HepG2 (cell line): ENCODE data around the gene MLLT1. TPM values are rescaled to one million over a fixed set of nuclear protein-coding genes. Genes with fewer than 3 reads are reported as not detected.

Source experiments
- AGO2 ChIP-seq: fragments of 200-400 bp; formaldehyde crosslinking; optimal IDR thresholded peaks from 2 replicates; pipeline ENCODE3; 2017; ENCODE audit warnings: mild to moderate bottlenecking, low read depth, low read length, moderate library complexity
- DNMT1 ChIP-seq: sonication (generic); formaldehyde crosslinking; IDR thresholded peaks from 2 replicates; pipeline ENCODE4 v1.5.1; 2020; ENCODE audit warnings: mild to moderate bottlenecking, missing genetic modification reagents
- GMEB1 ChIP-seq: sonication (generic); formaldehyde crosslinking; IDR thresholded peaks from 2 replicates; pipeline ENCODE4 v1.5.1; 2020; ENCODE audit warnings: missing genetic modification reagents, mild to moderate bottlenecking, borderline replicate concordance
- HMGXB3 ChIP-seq: sonication (generic); formaldehyde crosslinking; IDR thresholded peaks from 2 replicates; pipeline ENCODE4 v1.4.0; 2020; ENCODE audit warnings: missing genetic modification reagents, borderline replicate concordance
- MED1 ChIP-seq: sonication (generic); formaldehyde crosslinking; IDR thresholded peaks from 2 replicates; pipeline ENCODE4 v1.4.0; 2020; ENCODE audit warnings: missing genetic modification reagents
- MIER3 ChIP-seq: IDR thresholded peaks from 2 replicates; pipeline ENCODE4 v1.6.1; 2016; ENCODE audit warnings: missing compliant biosample characterization, borderline replicate concordance
- NBN ChIP-seq: fragments of 450-650 bp; conservative IDR thresholded peaks from 2 replicates; pipeline ENCODE4 v1.6.1; 2017
- NCOA5 ChIP-seq: sonication (generic); formaldehyde crosslinking; IDR thresholded peaks from 2 replicates; pipeline ENCODE4 v1.4.0; 2020; ENCODE audit warnings: missing genetic modification reagents
- REL ChIP-seq: sonication (generic); formaldehyde crosslinking; conservative IDR thresholded peaks from 2 replicates; pipeline ENCODE4 v1.8.0; 2022; ENCODE audit warnings: mild to moderate bottlenecking, missing genetic modification reagents, moderate library complexity
- SAP130 ChIP-seq: IDR thresholded peaks from 2 replicates; pipeline ENCODE4 v1.6.1; 2016; ENCODE audit warnings: low read depth
- SIX1 ChIP-seq: sonication (generic); formaldehyde crosslinking; IDR thresholded peaks from 2 replicates; pipeline ENCODE4 v1.4.0; 2020; ENCODE audit warnings: missing genetic modification reagents, borderline replicate concordance
- TP53 ChIP-seq: sonication (generic); formaldehyde crosslinking; conservative IDR thresholded peaks from 2 replicates; pipeline ENCODE4 v1.4.0; 2020; ENCODE audit warnings: missing genetic modification reagents
- ZFP41 ChIP-seq: sonication (generic); formaldehyde crosslinking; IDR thresholded peaks from 2 replicates; pipeline ENCODE4 v1.4.0; 2020; ENCODE audit warnings: mild to moderate bottlenecking, missing genetic modification reagents, borderline replicate concordance
- ZFP82 ChIP-seq: sonication (generic); formaldehyde crosslinking; IDR thresholded peaks from 2 replicates; pipeline ENCODE4 v1.5.1; 2020; ENCODE audit warnings: mild to moderate bottlenecking, missing genetic modification reagents, borderline replicate concordance
- ZNF17 ChIP-seq: sonication (generic); formaldehyde crosslinking; IDR thresholded peaks from 2 replicates; pipeline ENCODE4 v1.5.0; 2020; ENCODE audit warnings: mild to moderate bottlenecking, missing genetic modification reagents
- ZNF24 ChIP-seq: fragments of 450-650 bp; IDR thresholded peaks from 2 replicates; pipeline ENCODE4 v1.6.1; 2017; ENCODE audit warnings: antibody characterized with exemption, mild to moderate bottlenecking
- ZNF337 ChIP-seq: sonication (generic); formaldehyde crosslinking; IDR thresholded peaks from 2 replicates; pipeline ENCODE4 v1.5.1; 2020; ENCODE audit warnings: missing genetic modification reagents, low read depth, mild to moderate bottlenecking, borderline replicate concordance
- ZNF713 ChIP-seq: sonication (generic); formaldehyde crosslinking; IDR thresholded peaks from 2 replicates; pipeline ENCODE4 v1.4.0; 2020; ENCODE audit warnings: mild to moderate bottlenecking, missing genetic modification reagents
- ZNF773 ChIP-seq: sonication (generic); formaldehyde crosslinking; IDR thresholded peaks from 2 replicates; pipeline ENCODE4 v1.4.0; 2020; ENCODE audit warnings: missing genetic modification reagents, borderline replicate concordance
- polyA plus RNA-seq, 8 experiments: library from polyadenylated mRNA; depleted of rRNA in 3 of 8; stranded (reverse) in 7 of 8; unstranded in 1 of 8; fragments of >200 nt; fragmentation: Illumina TruSeq in 4 of 8; extraction: Trizol in 4 of 8; gene quantifications; 2 replicates each; pipeline versions ENCODE4 v1.2.1 to v1.2.3, GENCODE V29; 2011 to 2016; ENCODE audit warnings: low read depth in 4 of 8, missing spikeins in 1 of 8, mixed read lengths in 1 of 8; ENCODE audit not compliant: insufficient read depth in 1 of 8
- total RNA-seq, 5 experiments: library from RNA; depleted of rRNA; stranded (reverse); fragments of >200 nt; fragmentation: Illumina TruSeq; extraction: Trizol; gene quantifications; 2 replicates each; pipeline ENCODE4 v1.2.3, GENCODE V29; 2016; ENCODE audit warnings: low read depth in 1 of 5
- TF ChIP-seq, protein P1 (sequence below): IDR thresholded peaks from 2 replicates; pipeline ENCODE4 v1.6.1; 2018; ENCODE audit warnings: missing genetic modification reagents
- TF ChIP-seq, protein P2 (sequence below): sonication (generic); formaldehyde crosslinking; IDR thresholded peaks from 2 replicates; pipeline ENCODE4 v1.4.0; 2020; ENCODE audit warnings: missing genetic modification reagents

MLLT1 gene
- total and polyA plus RNA-seq, 2 of the 13 experiments (the other 11 are each of a cell fraction or from before 2014, with no cell fraction given) = 11.7 to 12.2 TPM

DNA sequence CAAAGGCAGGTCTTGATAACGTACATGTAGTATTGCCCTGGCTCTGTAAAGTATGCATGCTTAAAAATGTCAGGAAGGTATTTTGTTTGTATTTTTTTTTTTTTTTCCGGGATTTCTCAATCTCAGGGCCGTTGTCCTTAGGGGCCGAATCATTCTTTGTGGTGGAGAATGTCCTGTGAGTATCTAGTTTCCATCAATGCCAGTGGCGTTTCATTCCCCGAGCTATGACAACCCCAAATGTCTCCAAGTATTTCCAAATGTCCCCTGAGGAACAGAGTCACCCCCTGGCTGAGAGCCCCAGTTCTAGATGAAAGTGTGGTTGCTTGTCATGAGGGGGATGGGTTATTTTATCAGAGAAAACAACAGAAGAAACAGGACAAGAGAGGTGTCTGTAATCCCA is 75.6 kb downstream of the MLLT1 start (continued):
- TF ChIP-seq HMGXB3 (CRISPR knock-in tag) (no peak), ZFP82 (no peak), NCOA5 (CRISPR knock-in tag) (no peak), MED1 (CRISPR knock-in tag) (0 out of 2 replicates have a peak, but pooled peaks have one; percentile 35), GMEB1 (CRISPR knock-in tag) (no peak), ZFP41 (no peak), ZNF773 (CRISPR knock-in tag) (no peak), SAP130 (CRISPR knock-in tag) (peak; percentile 29; the same call in 1 of the 2 replicates), TP53 (CRISPR knock-in tag) (no peak), DNMT1 (CRISPR knock-in tag) (no peak), NBN (no peak), ZNF713 (no peak), ZNF24 (no peak), REL (CRISPR knock-in tag) (no peak), AGO2 (no peak), MIER3 (CRISPR knock-in tag) (no peak), ZNF337 (CRISPR knock-in tag) (no peak), ZNF17 (CRISPR knock-in tag) (no peak), SIX1 (peak; percentile 33; the same call in 1 of the 2 replicates)
- TF ChIP-seq, protein P1, sequence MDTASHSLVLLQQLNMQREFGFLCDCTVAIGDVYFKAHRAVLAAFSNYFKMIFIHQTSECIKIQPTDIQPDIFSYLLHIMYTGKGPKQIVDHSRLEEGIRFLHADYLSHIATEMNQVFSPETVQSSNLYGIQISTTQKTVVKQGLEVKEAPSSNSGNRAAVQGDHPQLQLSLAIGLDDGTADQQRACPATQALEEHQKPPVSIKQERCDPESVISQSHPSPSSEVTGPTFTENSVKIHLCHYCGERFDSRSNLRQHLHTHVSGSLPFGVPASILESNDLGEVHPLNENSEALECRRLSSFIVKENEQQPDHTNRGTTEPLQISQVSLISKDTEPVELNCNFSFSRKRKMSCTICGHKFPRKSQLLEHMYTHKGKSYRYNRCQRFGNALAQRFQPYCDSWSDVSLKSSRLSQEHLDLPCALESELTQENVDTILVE (CRISPR knock-in tag) = no peak
- TF ChIP-seq, protein P2, sequence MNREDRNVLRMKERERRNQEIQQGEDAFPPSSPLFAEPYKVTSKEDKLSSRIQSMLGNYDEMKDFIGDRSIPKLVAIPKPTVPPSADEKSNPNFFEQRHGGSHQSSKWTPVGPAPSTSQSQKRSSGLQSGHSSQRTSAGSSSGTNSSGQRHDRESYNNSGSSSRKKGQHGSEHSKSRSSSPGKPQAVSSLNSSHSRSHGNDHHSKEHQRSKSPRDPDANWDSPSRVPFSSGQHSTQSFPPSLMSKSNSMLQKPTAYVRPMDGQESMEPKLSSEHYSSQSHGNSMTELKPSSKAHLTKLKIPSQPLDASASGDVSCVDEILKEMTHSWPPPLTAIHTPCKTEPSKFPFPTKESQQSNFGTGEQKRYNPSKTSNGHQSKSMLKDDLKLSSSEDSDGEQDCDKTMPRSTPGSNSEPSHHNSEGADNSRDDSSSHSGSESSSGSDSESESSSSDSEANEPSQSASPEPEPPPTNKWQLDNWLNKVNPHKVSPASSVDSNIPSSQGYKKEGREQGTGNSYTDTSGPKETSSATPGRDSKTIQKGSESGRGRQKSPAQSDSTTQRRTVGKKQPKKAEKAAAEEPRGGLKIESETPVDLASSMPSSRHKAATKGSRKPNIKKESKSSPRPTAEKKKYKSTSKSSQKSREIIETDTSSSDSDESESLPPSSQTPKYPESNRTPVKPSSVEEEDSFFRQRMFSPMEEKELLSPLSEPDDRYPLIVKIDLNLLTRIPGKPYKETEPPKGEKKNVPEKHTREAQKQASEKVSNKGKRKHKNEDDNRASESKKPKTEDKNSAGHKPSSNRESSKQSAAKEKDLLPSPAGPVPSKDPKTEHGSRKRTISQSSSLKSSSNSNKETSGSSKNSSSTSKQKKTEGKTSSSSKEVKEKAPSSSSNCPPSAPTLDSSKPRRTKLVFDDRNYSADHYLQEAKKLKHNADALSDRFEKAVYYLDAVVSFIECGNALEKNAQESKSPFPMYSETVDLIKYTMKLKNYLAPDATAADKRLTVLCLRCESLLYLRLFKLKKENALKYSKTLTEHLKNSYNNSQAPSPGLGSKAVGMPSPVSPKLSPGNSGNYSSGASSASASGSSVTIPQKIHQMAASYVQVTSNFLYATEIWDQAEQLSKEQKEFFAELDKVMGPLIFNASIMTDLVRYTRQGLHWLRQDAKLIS (CRISPR knock-in tag) = no peak
